T-cell (primary cell): ENCODE measurements around the gene SBK3. TPM values are rescaled to one million over a fixed set of nuclear protein-coding genes. Genes with fewer than 3 reads are reported as not detected.
A peak's percentile ranks its signal among the peaks of the same experiment; 100 is the strongest.

Experiments
- ATAC-seq, 4 experiments: fragments of 200-7000 bp in 3 of 4; fragments of 150-1000 bp in 1 of 4; cut with Tn5 transposase; replicated peaks in 1 of 4; 1 replicate in 3 of 4; 2 replicates in 1 of 4; pipeline ENCODE4 v1.10.0; 2021; ENCODE audit warnings: moderate library complexity in 3 of 4, mild to moderate bottlenecking in 2 of 4, moderate number of reproducible peaks in 1 of 4
- CTCF ChIA-PET, 2 donors: fragments of 300-600 bp; sonication (Branson Sonifier 250); formaldehyde crosslinking; loops; one replicate each; lab custom pipeline; 2022; ENCODE audit warnings: antibody characterized with exemption in 2 of 2; lab: Charles Lee
- POLR2A ChIA-PET, 2 donors: fragments of 300-600 bp; sonication (Branson Sonifier 250); formaldehyde crosslinking; loops; one replicate each; lab custom pipeline; 2022; ENCODE audit warnings: antibody characterized with exemption in 2 of 2; lab: Charles Lee
- DNase-seq, 35 experiments: peaks; one replicate each; pipeline versions ENCODE4 v3.0.0 to v3.0.0-alpha.2; 2013 to 2023
- H3K27ac ChIP-seq: one replicate; pipeline ENCODE4 v1.5.1; 2013; ENCODE audit warnings: low read length
- H3K27me3 ChIP-seq, 2 experiments: replicated peaks in 1 of 2; 1 replicate in 1 of 2; 2 replicates in 1 of 2; pipeline versions ENCODE4 v1.6.1 to v1.7.0; 2013; ENCODE audit warnings: low read length in 1 of 2, mixed read lengths in 1 of 2; ENCODE audit not compliant: control insufficient read depth in 2 of 2, insufficient read depth in 2 of 2; ENCODE audit errors: extremely low read depth in 1 of 2
- H3K36me3 ChIP-seq, 2 donors: 1 replicate in 1 of 2; 2 replicates in 1 of 2; pipeline versions ENCODE4 v1.6.1 to v1.7.0; 2013; ENCODE audit warnings: low read length in 1 of 2; ENCODE audit not compliant: control insufficient read depth in 2 of 2, insufficient read depth in 1 of 2; ENCODE audit errors: extremely low read depth in 1 of 2
- H3K4me1 ChIP-seq, 2 experiments: 1 replicate in 1 of 2; 2 replicates in 1 of 2; pipeline versions ENCODE4 v1.6.1 to v1.7.0; 2013; ENCODE audit warnings: low read length in 2 of 2, mixed read lengths in 1 of 2; ENCODE audit not compliant: insufficient read depth in 2 of 2, control insufficient read depth in 1 of 2; ENCODE audit errors: extremely low read depth in 1 of 2
- H3K4me3 ChIP-seq, 2 donors: 1 replicate in 1 of 2; 2 replicates in 1 of 2; pipeline versions ENCODE4 v1.5.1 to v1.7.0; 2013; ENCODE audit warnings: mild to moderate bottlenecking in 2 of 2, low read length in 1 of 2, moderate library complexity in 1 of 2; ENCODE audit not compliant: control insufficient read depth in 1 of 2; ENCODE audit errors: extremely low read depth in 1 of 2
- H3K9me3 ChIP-seq: 2 replicates; pipeline ENCODE4 v1.7.0; 2013
- H3K27ac Mint-ChIP-seq, 2 donors: one replicate each; pipeline ENCODE4 v1.8.0; 2020 to 2021; ENCODE audit warnings: mild to moderate bottlenecking in 2 of 2, mixed read lengths in 2 of 2
- H3K27me3 Mint-ChIP-seq, 2 donors: one replicate each; pipeline ENCODE4 v1.8.0; 2021 to 2022; ENCODE audit warnings: mixed read lengths in 2 of 2
- H3K36me3 Mint-ChIP-seq: one replicate; pipeline ENCODE4 v1.8.0; 2021; ENCODE audit warnings: mixed read lengths
- H3K4me1 Mint-ChIP-seq, 3 donors: one replicate each; pipeline ENCODE4 v1.8.0; 2020 to 2022; ENCODE audit warnings: mixed read lengths in 3 of 3, mild to moderate bottlenecking in 1 of 3
- H3K4me3 Mint-ChIP-seq, 3 donors: one replicate each; pipeline ENCODE4 v1.8.0; 2020 to 2022; ENCODE audit warnings: mild to moderate bottlenecking in 3 of 3, mixed read lengths in 3 of 3, moderate library complexity in 3 of 3
- H3K9me3 Mint-ChIP-seq, 3 donors: one replicate each; pipeline ENCODE4 v1.8.0; 2020 to 2022; ENCODE audit warnings: mixed read lengths in 3 of 3
- WGBS: methylation state at CpG from one replicate; pipeline ENCODE4 v1.1.5; 2013; ENCODE audit warnings: missing lambda C conversion rate; ENCODE audit not compliant: insufficient coverage; 5-methylcytosine and 5-hydroxymethylcytosine counted together
- total RNA-seq, 35 experiments: library from RNA in 6 of 35; stranded (reverse) in 6 of 35; fragments of 120-200 nt in 1 of 35; gene quantifications; one replicate each; pipeline versions ENCODE4 v1.2.1 to v1.2.4 and lab custom pipeline; 2013 to 2026

The SBK3 gene
- total RNA-seq, 5 donors from 2014 or later (not counting 1 experiment from before 2014, with no cell fraction given), result not detected

GRCh38 chr19:55581823-55582223, 36.5 kb upstream of the SBK3 start:
- ATAC-seq, result no peak
- peaks cover 0 to 2% (median 0%) of the 10 kb centered on the region in 3 donors for H3K9me3 Mint-ChIP-seq
- no peak overlapping the region for H3K4me3 ChIP-seq
- 67% methylated on average over 5 of the region's 6 CpGs for WGBS
- H3K36me3 ChIP-seq, result no peaks in the 10 kb centered on the region
- POLR2A ChIA-PET, result no interaction called here
- no peak for DNase-seq
- peaks cover 31 to 44% (median 35%) of the 10 kb centered on the region in 3 donors for H3K4me1 Mint-ChIP-seq
- peak overlapping the region; percentile 29 to 89 (median 77) for H3K4me3 Mint-ChIP-seq
- peaks cover 11% of the 10 kb centered on the region for H3K36me3 Mint-ChIP-seq
- peak overlapping the region; percentile 75 for H3K27ac ChIP-seq
- H3K27me3 Mint-ChIP-seq, result peaks cover 0 to 2% of the 10 kb centered on the region in 2 donors
- peak overlapping the region; percentile 78 to 88 for H3K27ac Mint-ChIP-seq
- peaks cover 0 to 8% of the 10 kb centered on the region in 2 experiments for H3K27me3 ChIP-seq
- H3K4me1 ChIP-seq, result peaks cover 15 to 37% of the 10 kb centered on the region in 2 experiments
- CTCF ChIA-PET, result interaction anchor here in 1 of 2 donors (0.9 to 1.2 kb wide), 3 partner anchors 25 to 50 kb away, joined by 3 to 5 read pairs (median 4); partner anchors contain the start of gene ZNF784
- H3K9me3 ChIP-seq, result no peaks in the 10 kb centered on the region

- POLR2A ChIA-PET, result no interaction called here
- Mint-ChIP-seq H3K4me3 (peak overlapping the region; percentile 77 to 89 (median 81)), H3K9me3 (peaks cover 0 to 2% (median 0%) of the 10 kb centered on the region in 3 donors), H3K27ac (peak overlapping the region; percentile 78 to 88), H3K4me1 (peaks cover 27 to 38% (median 29%) of the 10 kb centered on the region in 3 donors), H3K36me3 (peaks cover 13% of the 10 kb centered on the region), H3K27me3 (peaks cover 0 to 2% of the 10 kb centered on the region in 2 donors)
- no peaks in the 10 kb centered on the region for H3K36me3 ChIP-seq
- 55% methylated on average over 8 of the region's 12 CpGs for WGBS
- DNase-seq (peak in 1 of 35 experiments; percentile 40), ATAC-seq (no peak)
- H3K9me3 ChIP-seq, result no peaks in the 10 kb centered on the region
- peak overlapping the region; percentile 75 for H3K27ac ChIP-seq
- H3K27me3 ChIP-seq, result peaks cover 0 to 5% of the 10 kb centered on the region in 2 experiments
- CTCF ChIA-PET, result interaction anchor here in 1 of 2 donors (1.2 kb wide), 2 partner anchors 25 to 51 kb away, joined by 3 to 4 read pairs; no protein-coding TSS in a partner anchor
- peak overlapping the region; percentile 71 to 75 for H3K4me3 ChIP-seq
- peaks cover 11 to 32% of the 10 kb centered on the region in 2 experiments for H3K4me1 ChIP-seq
These were observed 35.9 kb upstream of the SBK3 start for GRCh38 chr19:55581145-55581822.

GRCh38 chr19:55580628-55581144, 35.3 kb upstream of the SBK3 start, which contains the start of gene ZNF579:
Gene ZNF579 (minus strand): TSS chr19:55580848. CDS start chr19:55579639, 1,209 bp downstream.
- ChIA-PET POLR2A (interaction anchor here in 1 of 2 donors (0.7 kb wide), 1 partner anchor 77 kb away, joined by 10 read pairs; no protein-coding TSS in a partner anchor), CTCF (interaction anchor here in 1 of 2 donors (0.6 to 1.2 kb wide), 3 partner anchors 26 to 440 kb away, joined by 3 to 4 read pairs (median 3); no protein-coding TSS in a partner anchor)

GRCh38 chr19:55579766-55580621, 34.7 kb upstream of the SBK3 start:
- Mint-ChIP-seq H3K4me3 (peak overlapping the region; percentile 81 to 89 (median 83)), H3K27me3 (no peaks in the 10 kb centered on the region), H3K36me3 (peaks cover 13% of the 10 kb centered on the region), H3K4me1 (peaks cover 19 to 26% (median 19%) of the 10 kb centered on the region in 3 donors), H3K27ac (peak overlapping the region; percentile 87 to 94), H3K9me3 (peaks cover 0 to 2% (median 0%) of the 10 kb centered on the region in 3 donors)
- Histone ChIP-seq H3K27ac (peak overlapping the region; percentile 75), H3K4me3 (peak overlapping the region; percentile 71 to 75), H3K4me1 (peaks cover 6 to 23% of the 10 kb centered on the region in 2 experiments), H3K27me3 (no peaks in the 10 kb centered on the region), H3K36me3 (no peaks in the 10 kb centered on the region), H3K9me3 (no peaks in the 10 kb centered on the region)
- DNase-seq, result peak in 4 of 35 experiments; percentile 8 to 29 (median 19)
- ATAC-seq, result peak; percentile 25 to 55 (median 38)
- POLR2A ChIA-PET, result interaction anchor here in 1 of 2 donors (0.7 kb wide), 1 partner anchor 76 kb away, joined by 10 read pairs; no protein-coding TSS in a partner anchor
- 29% methylated on average over 18 of the region's 20 CpGs for WGBS
- CTCF ChIA-PET, result interaction anchor here in 1 of 2 donors (0.6 kb wide), 1 partner anchor 439 kb away, joined by 3 read pairs; no protein-coding TSS in a partner anchor

More at GRCh38 chr19:55580628-55581144, 35.3 kb upstream of the SBK3 start, which contains the start of gene ZNF579:
- H3K27ac ChIP-seq, result peak within 1 kb of the TSS; percentile 75
- DNase-seq (peak in 34 of 35 experiments; percentile 37 to 81 (median 60)), ATAC-seq (peak; percentile 69 to 77 (median 72))
- Mint-ChIP-seq H3K4me1 (peaks cover 24 to 32% (median 24%) of the 10 kb centered on the region in 3 donors), H3K9me3 (peaks cover 0 to 2% (median 0%) of the 10 kb centered on the region in 3 donors), H3K27me3 (peaks cover 0 to 2% of the 10 kb centered on the region in 2 donors), H3K27ac (peak within 1 kb of the TSS; percentile 87 to 94), H3K36me3 (peaks cover 13% of the 10 kb centered on the region), H3K4me3 (peak within 1 kb of the TSS; percentile 81 to 89 (median 83))
- H3K36me3 ChIP-seq, result no peaks in the 10 kb centered on the region
- H3K4me1 ChIP-seq, result peaks cover 8 to 26% of the 10 kb centered on the region in 2 experiments
- WGBS, result 0% methylated on average over 11 of the region's 24 CpGs
- H3K27me3 ChIP-seq, result no peaks in the 10 kb centered on the region
- H3K9me3 ChIP-seq, result no peaks in the 10 kb centered on the region
- H3K4me3 ChIP-seq, result peak within 1 kb of the TSS; percentile 71 to 75

- DNase-seq (no peak), ATAC-seq (no peak)
- H3K27me3 Mint-ChIP-seq, result no peaks in the 10 kb centered on the region
- Histone ChIP-seq H3K36me3 (no peaks in the 10 kb centered on the region), H3K9me3 (no peaks in the 10 kb centered on the region), H3K4me3 (no peak overlapping the region), H3K27me3 (no peaks in the 10 kb centered on the region), H3K4me1 (peaks cover 6 to 23% of the 10 kb centered on the region in 2 experiments), H3K27ac (peak overlapping the region; percentile 75)
- ChIA-PET POLR2A (no interaction called here), CTCF (no interaction called here)
- H3K27ac Mint-ChIP-seq, result peak overlapping the region; percentile 87 to 94
- H3K9me3 Mint-ChIP-seq, result peaks cover 0 to 2% (median 0%) of the 10 kb centered on the region in 3 donors
- peaks cover 19 to 25% (median 19%) of the 10 kb centered on the region in 3 donors for H3K4me1 Mint-ChIP-seq
- WGBS, result 97% methylated on average over 79 of the region's 90 CpGs
- H3K4me3 Mint-ChIP-seq, result peak overlapping the region; percentile 81 to 89 (median 83)
- peaks cover 13% of the 10 kb centered on the region for H3K36me3 Mint-ChIP-seq
These were observed 33.7 kb upstream of the SBK3 start for GRCh38 chr19:55578761-55579747.
